ENCODE results near the gene SSPN. TPM values are rescaled to one million over a fixed set of nuclear protein-coding genes. Genes with fewer than 3 reads are reported as not detected.
A peak's percentile ranks its signal among the peaks of the same experiment; 100 is the strongest.

SSPN gene
- total RNA-seq, 2 donors from 2014 or later = 1.3 to 3.7 TPM

- Mint-ChIP-seq H3K4me1 (peaks cover 52% of the 10 kb centered on the region), H3K36me3 (ENCODE audit: low read depth) (no peaks in the 10 kb centered on the region), H3K27ac (no peak overlapping the region), H3K4me3 (no peak overlapping the region), H3K9me3 (no peaks in the 10 kb centered on the region), H3K27me3 (ENCODE audit: insufficient read depth) (peaks cover 15% of the 10 kb centered on the region)
- TF ChIP-seq CTCF (conservative IDR thresholded peaks at IDR 0.05) = no peak
- no peak for DNase-seq
- Histone ChIP-seq H3K27me3 (ENCODE audit: control insufficient read depth, insufficient read depth, low read length, poor library complexity, severe bottlenecking) (peaks cover 12% of the 10 kb centered on the region), H3K4me3 (ENCODE audit: low read length) (no peak overlapping the region), H3K36me3 (ENCODE audit: control insufficient read depth, insufficient read depth, low read length) (no peaks in the 10 kb centered on the region), H3K9ac (ENCODE audit: extremely low read depth, low read length, poor library complexity, severe bottlenecking) (no peak overlapping the region), H3K27ac (ENCODE audit: low read depth, low read length) (no peak overlapping the region), H3K9me3 (ENCODE audit: control insufficient read depth, low read length) (no peaks in the 10 kb centered on the region), H3K4me1 (ENCODE audit: control insufficient read depth, insufficient read depth, low read length) (peaks cover 21% of the 10 kb centered on the region)
- WGBS, 2 experiments (ENCODE audit: insufficient coverage in 1 of 2, insufficient read length in 1 of 2) = 90 to 93% methylated on average over 3 to 14 of the region's 14 CpGs
These were observed 76.6 kb downstream of the SSPN start for GRCh38 chr12:26271889-26272492.

- peaks cover 21% of the 10 kb centered on the region for H3K4me1 ChIP-seq (ENCODE audit: control insufficient read depth, insufficient read depth, low read length)
- 92% methylated on average over 2 of the region's 2 CpGs; no CpG with 5 or more reads in 1 of the 2 experiments for WGBS, 2 experiments (ENCODE audit: insufficient coverage in 1 of 2, insufficient read length in 1 of 2)
- H3K9me3 ChIP-seq (ENCODE audit: control insufficient read depth, low read length) = no peaks in the 10 kb centered on the region
- H3K27ac ChIP-seq (ENCODE audit: low read depth, low read length) = no peak overlapping the region
- H3K27me3 Mint-ChIP-seq (ENCODE audit: insufficient read depth) = peaks cover 15% of the 10 kb centered on the region
- H3K9ac ChIP-seq (ENCODE audit: extremely low read depth, low read length, poor library complexity, severe bottlenecking) = no peak overlapping the region
- H3K36me3 Mint-ChIP-seq (ENCODE audit: low read depth) = no peaks in the 10 kb centered on the region
- H3K27me3 ChIP-seq (ENCODE audit: control insufficient read depth, insufficient read depth, low read length, poor library complexity, severe bottlenecking) = peaks cover 12% of the 10 kb centered on the region
- DNase-seq = no peak
- H3K9me3 Mint-ChIP-seq = no peaks in the 10 kb centered on the region
- no peak overlapping the region for H3K27ac Mint-ChIP-seq
- H3K4me3 Mint-ChIP-seq = no peak overlapping the region
- TF ChIP-seq CTCF (conservative IDR thresholded peaks at IDR 0.05) = no peak
- no peak overlapping the region for H3K4me3 ChIP-seq (ENCODE audit: low read length)
- no peaks in the 10 kb centered on the region for H3K36me3 ChIP-seq (ENCODE audit: control insufficient read depth, insufficient read depth, low read length)
- H3K4me1 Mint-ChIP-seq = peaks cover 57% of the 10 kb centered on the region
These were observed 77.5 kb downstream of the SSPN start for GRCh38 chr12:26272851-26273250.

GRCh38 chr12:26273811-26274210, 78.4 kb downstream of the SSPN start:
- Histone ChIP-seq H3K36me3 (ENCODE audit: control insufficient read depth, insufficient read depth, low read length) (no peaks in the 10 kb centered on the region), H3K9me3 (ENCODE audit: control insufficient read depth, low read length) (no peaks in the 10 kb centered on the region), H3K9ac (ENCODE audit: extremely low read depth, low read length, poor library complexity, severe bottlenecking) (no peak overlapping the region), H3K27ac (ENCODE audit: low read depth, low read length) (no peak overlapping the region), H3K4me3 (ENCODE audit: low read length) (no peak overlapping the region), H3K4me1 (ENCODE audit: control insufficient read depth, insufficient read depth, low read length) (peaks cover 21% of the 10 kb centered on the region), H3K27me3 (ENCODE audit: control insufficient read depth, insufficient read depth, low read length, poor library complexity, severe bottlenecking) (peaks cover 12% of the 10 kb centered on the region)
- Mint-ChIP-seq H3K27me3 (ENCODE audit: insufficient read depth) (peaks cover 14% of the 10 kb centered on the region), H3K27ac (peak overlapping the region; percentile 89), H3K36me3 (ENCODE audit: low read depth) (no peaks in the 10 kb centered on the region), H3K4me1 (peaks cover 61% of the 10 kb centered on the region), H3K9me3 (no peaks in the 10 kb centered on the region), H3K4me3 (peak overlapping the region; percentile 1)
- WGBS, 2 experiments (ENCODE audit: insufficient coverage in 1 of 2, insufficient read length in 1 of 2) = 62 to 66% methylated on average over 3 to 5 of the region's 6 CpGs
- DNase-seq = peak; percentile 79
- no peak for TF ChIP-seq CTCF (conservative IDR thresholded peaks at IDR 0.05)
